Measurements from ENCODE around the gene RBM39.
"Not testable (repeated sequence)": the region's sequence is repeated elsewhere in the genome, so short reads cannot be mapped to it uniquely, and the experiment has no call there.

RBM39 gene

DNA sequence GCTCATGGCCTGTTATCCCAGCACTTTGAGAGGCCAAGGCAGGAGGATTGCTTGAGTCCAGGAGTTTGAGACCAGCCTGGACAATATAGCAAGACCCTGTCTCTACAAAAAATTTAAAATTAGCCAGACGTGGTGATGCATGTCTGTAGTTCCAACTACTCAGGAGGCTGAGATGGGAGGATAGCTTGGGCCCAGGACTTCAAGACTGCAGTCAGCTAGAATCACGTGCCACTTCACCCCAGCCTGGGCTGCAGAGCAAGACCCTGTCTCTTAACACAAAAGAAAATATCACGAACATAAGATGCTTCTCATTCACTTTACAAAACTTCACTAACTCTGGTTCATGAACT, 2.4 kb upstream of the RBM39 start:
- DNase-seq, result not testable (repeated sequence)

DNA sequence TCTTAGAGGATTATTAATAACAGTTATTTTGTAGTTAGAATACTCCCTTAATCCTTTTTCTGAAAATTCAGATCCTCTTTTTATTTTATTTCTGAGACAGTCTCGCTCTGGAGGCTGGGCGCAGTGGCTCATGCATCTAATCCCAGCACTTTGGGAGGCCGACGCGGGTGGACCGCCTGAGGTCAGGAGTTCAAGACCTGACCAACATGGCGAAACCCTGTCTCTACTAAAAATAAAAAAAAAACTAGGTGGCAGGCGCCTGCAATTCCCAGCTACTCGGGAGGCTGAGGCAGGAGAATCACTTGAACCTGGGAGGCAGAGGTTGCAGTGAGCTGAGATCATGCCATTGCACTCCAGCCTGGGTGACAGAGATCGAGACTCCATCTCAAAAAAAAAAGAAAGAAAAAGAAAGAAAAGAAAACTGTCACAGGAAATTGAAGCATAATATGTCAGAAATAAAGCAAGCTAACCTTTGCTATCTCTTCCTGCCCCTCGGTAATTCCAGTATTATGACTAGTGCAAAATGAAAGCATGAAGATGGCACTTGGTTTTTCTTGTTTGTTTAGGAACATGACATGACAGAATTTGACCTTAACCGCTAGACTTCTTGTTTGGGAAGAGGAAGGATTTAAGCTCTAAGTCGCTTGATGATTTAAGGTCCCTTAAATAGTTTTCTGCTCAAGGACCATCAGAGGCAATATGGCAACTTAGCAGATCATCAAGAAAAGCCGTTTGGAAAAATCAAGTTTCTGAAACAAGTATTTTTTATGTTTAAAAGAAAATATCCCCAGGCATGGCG, 1.8 kb upstream of the RBM39 start:
- no peak for DNase-seq

DNA sequence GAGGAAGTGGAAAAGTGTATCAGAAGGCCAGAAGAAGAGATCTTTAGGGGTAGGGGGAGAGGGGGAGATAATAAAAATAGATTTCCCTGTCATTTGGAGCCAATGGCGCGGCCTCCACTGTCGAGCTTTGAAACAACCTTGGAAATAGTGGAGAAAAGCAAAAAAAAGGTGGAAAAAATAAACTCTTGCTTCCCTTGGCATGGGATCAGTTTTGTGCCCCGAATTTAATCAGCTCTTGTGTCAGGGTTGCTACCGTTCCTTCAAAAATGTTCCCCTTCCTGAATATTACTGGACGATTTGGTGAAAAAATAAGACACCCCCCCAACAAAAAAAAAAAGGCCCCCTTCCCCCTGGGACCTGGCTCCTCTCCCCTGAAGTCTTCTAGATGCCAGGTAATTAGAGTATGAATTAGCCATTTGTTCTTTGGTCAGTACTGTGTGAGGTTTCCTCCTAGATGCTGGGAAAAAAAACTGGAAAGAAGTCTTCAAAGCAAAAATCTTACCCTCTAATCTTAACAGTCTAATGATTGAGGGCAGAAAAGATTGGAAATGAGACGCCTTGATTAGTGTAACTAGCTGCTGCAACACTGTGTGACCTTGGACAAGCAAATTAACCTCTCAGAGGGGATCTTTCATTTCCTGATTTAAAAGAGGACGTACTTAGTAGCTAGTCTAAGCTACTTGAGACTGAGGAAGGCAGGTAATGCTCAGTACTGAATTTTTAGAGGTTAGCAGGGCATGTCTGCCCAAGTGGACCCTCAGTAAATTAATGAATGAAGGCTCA, 872 bp upstream of the RBM39 start:
- DNase-seq, result no peak

DNA sequence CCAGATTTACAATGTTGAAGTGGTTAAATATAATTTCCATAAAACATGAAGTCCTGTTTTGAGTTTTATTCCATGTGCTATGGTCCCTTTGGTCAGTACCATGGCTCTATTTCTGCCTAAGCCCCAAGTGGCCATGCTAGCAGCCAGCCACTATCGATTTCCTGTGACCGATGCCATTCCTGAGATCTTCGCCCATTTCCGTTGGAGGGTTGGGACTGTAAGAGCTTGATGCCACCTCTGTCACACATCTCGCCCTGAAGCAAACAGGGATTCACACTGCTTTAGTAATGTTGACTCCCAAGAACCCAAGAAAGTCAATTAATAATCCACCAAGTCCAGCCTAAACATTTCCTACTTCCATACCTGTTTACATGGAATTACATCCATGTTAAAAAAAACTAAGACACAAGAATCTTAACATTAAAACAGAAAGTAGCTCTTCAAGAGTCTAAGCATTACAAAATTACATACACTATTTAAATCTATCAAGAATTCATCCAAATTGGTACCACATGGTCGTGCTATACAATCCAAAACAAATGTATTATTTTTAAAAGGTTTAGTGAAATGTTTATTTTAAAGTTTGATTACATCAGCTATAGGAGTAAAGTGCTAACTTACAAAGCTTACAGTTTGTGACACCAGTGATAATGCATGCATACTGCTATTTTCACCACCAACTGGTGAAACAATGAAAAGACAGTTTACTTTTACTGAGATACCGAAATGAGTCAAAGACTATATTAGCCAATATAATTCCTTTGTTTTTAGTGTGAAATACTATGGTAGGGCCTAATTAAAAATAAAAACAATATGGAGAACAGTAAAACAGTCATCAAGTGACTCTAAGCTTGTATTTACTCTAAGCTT, 2.5 kb downstream of the RBM39 start:
- DNase-seq, result no peak

DNA sequence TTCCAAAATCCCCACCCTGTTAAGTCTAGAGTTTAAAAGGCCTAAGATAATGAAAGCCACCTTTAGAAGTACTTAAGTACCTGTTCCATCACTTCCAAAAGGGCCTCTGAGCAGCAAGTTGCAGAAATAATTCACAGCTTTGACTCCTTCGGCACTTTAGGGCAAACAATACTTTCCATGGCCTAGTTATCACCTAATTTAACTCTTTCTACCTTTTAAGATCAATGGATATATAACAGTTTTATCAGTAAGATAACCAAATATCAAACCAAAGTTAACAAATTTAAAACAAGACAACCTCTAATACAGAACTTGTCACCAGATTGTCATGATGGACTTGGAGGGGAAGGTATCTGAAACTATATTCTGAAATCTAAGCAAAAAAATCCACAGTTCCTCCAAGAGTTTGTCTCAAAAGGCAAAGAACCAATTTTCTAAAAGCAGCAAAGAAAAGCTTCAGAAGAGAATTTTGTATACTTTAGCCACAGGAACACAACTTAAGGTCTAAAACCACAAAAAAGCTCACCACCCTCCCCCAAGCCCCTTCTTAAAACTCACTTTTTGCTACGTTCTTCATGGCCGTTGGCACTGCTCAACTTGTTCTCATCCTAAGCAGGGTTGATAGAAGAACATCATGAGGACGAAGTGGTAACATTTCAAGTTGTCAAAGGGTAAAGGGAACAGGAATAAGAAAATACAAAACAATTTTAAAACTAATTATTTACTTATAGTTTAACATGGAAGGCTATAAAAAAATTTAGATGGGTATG, 3.5 kb downstream of the RBM39 start:
- no peak for DNase-seq

DNA sequence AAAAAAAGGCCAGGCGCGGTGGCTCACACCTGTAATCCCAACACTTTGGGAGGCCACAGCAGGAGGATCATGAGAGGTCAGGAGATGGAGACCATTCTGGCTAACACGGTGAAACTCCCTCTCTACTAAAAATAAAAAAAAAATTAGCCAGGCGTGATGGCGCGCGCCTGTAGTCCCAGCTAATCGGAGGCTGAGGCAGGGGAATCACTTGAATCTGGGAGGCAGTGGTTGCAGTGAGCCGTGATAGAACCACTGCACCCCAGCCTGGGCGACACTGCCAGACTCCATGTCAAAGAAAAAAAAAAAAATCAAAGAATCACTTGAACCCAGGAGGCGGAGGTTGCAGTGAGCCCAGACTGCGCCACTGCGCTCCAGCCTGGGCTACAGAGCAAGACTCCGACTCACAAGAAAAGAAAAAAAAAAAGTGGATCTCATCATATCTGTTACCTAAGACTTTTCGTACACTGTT, 4.2 kb downstream of the RBM39 start:
- DNase-seq, result no peak

DNA sequence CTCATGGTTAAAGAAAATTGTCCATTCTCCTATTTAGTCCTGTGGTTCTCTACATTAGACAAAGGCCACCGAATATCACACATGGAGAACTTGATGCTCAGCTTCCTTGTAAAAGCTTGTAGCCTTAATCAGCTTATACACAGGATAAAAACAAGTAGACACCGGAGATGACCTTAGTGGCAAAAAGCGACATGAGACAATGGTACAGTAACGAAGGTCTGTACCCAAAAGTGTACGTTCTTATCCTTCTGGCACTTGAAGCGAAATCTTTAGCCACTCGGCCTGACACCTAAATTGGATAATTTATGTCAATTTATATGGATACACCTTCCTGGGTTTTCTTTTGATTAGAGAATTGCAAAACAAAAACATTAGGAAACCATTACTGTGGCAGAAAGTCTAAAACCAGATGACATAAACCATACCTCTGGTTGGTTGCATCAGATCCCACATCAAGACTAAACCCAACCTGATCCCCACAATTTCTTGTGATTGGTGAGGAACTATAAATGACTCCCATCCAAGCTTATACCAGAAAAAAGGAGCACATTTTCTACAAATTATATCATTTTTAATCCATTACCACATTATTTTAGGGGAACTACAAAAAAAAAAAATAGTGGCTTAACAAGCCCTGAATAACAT, 6.1 kb downstream of the RBM39 start:
- DNase-seq, result no peak

DNA sequence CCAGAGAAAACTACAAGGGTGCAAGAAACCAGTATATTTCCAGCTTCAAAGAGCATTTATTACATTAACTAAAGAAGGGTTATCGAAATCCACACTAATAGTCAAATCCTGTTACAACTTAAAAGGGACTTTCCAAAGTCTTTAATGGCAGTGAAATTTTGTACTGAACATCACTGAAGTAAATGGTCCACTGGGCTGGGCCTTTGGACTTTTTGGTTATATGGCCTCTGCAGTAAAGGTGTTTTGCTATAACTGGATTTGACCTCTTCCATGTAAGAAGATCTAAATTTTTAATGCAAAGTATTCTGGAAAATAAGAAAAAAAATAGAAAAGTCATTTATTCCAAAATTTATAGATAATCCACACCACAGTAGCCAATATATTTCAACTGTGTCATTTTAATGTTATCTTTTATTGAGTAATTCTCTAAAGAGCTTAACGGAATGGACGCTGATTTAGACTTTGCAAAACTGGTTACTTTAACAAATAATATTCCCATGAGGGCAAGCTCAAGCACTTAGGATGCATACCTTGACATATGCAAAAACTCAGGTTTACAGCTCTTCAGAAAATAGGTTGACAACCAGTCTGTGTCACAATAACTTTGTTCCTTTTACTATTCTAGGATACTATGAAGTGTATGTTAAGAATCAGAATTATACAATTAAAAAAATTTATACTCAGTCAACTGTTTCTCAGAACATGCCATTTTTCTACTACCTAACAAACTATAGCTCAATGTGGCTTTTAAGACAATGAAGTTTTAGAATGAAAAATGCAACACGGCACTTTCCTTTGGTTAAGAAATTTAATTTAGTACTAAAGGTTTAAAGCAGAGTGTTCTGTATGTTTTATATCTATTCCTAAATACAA, 7.0 kb downstream of the RBM39 start:
- no peak for DNase-seq

DNA sequence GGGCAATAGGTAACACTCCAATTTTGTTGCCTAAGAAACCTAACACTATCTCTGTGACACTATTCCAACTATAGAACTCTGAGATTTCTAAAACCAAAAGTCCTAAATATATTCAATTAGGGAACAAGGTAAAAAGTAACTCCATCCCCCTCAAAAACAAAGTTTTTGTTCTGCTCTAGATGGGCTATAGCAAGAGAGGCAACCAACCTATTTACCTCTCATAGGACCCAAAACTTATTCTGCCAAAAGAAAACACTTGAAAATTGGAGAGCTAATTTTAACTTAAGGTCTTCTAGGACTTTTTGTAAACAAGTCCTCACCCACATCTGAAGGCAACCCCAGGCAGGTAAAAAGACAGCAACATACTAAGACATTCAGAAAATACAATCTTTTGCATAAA, 7.7 kb downstream of the RBM39 start:
- DNase-seq, result no peak

DNA sequence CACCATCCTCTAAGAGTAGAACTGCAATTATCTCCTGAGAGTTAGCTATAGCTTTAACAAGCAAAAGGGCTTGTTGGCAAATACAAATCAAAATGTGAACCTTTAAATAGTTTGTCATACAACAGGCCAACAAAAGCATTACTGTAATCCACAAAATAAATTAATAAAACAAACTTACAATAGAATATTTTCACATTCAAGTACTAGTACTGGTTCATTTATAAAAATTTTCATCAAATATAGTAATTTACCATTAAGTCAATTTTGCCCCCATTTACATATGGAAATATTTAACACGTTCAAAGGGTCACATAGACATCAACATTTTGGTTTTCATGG, 9.4 kb downstream of the RBM39 start:
- no peak for DNase-seq

DNA sequence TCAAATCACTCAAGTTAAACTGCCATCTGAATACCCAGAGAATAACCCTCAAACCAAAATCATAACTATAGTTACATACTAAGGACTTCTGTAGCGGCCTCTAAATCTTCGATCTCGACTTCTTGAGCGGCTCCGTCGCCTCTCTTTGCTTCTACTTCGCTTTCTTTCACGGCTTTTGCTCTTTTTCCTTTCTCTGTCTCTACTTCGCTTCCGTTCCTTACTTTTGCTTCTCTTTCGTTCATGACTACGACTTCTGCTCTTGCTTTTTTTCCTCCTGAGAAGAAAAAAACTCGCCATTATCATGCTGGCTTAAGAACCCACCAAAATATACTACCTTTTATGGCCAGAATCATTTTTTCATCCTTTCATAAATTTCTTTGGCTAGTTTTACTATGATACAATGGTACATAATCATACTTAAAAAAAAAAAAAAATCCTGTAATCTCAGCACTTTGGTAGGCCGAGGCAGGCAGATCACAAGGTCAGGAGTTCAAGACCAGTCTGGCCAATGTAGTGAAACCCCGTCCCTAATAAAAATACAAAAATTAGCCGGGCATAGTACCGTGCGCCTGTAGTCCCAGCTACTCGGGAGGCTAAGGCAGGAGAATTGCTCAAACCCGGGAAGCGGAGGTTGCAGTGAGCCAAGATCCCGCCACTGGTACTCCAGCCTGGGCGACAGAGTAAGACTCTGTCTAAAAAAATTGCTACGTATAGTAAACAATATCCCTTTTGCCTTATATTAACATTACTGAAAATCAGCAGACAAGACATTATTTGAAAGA, 10.0 kb downstream of the RBM39 start:
- DNase-seq, result no peak

DNA sequence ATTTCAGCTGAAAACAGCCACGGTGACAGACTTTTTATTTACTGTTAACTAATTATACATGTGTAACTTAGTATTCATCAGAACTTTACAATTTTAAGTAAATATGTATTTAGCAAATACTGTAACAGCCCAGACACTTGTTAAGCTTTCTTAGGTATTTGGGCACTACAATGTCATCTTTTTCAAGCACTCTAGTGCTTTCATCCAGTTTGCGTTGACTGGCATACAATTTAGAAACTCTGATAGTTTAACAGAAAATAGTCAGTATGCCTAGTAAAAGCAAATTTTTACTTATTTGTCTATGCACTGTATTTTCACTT, 10.6 kb downstream of the RBM39 start:
- no peak for DNase-seq

DNA sequence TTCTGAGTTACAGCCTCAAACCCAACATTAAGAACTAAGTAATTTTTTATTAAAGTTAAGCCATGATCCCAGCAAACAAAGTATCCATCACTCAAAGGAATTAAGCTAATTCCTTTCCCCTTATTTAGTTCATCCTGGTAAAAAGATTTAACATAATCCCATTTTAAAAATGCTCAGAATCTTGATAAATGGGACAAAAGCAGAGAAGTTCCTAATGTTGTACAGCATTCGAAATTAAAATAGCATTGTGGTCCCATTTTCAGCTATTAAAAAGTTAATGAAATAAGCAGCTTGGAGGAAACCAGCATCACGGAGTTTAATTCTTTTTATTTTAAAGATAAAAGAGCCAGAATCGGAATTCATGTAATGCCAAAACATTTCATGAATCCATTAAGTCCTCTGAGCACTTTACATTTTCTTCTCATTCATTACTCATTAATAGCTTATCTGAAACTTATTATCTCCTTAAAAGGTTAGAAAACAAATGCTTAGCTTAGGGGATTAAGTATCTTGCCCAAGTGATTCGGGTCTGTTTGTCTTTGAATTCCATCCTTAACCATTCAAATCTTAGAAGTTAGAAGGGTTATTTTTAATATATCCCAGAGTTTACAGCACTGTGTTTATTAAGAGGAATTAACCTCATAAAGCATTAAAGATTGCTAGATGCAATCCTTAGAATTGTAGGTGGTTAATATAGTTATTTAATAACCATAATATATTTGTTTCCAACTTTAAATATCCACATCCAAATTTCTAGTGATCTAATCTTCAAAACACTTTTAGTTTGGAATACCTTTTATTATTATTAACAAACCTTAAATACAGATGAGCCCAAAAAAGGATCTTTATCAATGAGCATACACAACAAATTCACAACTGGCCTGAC, 11.2 kb downstream of the RBM39 start:
- no peak for DNase-seq

DNA sequence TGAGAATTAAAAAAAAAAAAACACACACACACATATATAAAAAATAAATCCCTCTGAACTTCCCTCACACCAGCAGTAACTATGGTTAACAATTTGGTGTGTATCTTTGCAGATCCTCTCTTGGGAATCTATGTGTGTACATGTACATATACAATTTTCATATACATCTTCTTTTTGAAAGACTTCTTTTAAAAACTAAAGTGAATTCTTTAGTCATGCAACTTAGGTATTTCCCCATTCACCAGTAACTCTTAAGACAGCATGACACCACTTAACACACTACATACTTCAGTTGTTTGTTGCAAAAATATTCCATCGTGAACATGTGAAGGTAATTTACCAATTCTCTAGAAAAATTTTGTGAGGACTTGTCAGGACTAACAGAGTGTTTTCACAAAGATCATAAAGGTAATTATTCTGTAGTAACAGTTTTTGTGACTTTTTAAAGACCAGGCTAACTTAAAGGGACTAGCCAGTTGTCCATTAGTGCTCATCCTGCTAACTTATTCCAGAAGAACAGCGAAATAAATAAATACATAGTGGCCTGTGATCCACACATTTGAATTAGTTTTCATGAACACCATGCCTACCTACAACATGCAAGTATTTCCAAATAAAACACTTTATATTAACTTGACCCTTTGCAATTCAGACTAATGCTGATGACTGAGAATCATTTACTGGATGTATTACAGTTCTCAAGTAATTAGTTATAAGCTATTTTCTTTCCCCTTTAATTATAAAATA, 12.1 kb downstream of the RBM39 start:
- no peak for DNase-seq

DNA sequence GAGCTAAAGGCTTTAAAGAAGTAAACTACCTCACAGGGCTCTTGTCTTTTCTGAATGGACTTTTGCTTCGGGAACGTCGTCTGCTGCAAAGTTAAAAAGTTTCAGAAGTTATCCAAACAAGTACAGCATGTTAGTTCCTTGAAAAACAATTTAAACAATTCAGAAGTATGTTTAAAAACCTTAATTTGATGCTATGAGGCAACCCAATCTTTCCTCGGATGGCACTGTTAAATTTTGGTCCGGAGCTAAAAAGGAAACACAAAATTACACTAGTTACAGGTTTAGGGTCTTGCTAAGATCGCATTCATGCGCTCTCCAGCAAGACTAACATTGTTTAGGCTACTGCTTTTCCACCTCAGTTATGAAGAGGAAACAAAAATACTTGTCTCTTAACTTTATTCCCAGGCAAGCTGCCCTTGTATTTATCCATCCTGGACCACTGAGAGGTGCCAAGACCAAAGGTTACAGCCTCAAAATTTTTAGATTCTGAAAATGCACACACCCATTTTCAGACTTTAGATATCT, 12.7 kb downstream of the RBM39 start:
- no peak for DNase-seq

DNA sequence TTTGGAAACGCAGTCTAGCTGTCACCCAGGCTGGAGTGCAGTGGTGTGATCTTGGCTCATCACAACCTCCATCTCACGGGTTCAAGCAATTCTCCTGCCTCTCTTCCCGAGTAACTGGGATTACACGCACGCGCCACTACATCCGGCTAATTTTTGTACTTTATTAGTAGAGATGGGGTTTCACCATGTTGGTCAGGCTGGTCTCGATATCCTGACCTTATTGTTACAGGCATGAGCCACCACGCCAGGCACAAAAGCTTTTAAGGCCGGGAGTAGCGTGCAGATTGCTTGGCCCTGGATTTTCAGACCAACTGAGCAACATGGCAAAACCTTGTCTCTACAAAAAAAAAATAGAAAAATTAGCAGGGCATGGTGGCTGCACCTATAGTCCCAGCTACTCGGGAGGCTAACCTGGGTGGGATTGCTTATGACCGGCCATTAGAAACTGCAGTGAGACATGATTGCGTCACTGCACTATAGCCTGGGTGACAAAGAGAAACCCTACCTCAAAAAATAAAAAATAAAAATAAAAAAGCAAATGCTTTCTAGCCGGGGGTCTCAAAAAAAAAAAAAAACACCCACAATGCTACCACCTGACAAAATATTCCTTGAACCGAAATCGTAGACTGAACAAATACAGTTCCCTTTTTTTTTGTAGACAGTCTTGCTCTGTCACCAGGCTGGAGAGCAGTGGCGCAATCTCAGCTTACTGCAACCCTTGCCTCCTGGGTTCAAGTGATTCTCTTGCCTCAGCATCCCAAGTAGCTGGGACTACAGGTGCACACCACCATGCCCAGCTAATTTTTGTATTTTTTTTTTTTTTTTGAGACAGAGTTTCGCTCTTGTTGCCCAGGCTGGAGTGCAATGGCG, 15.0 kb downstream of the RBM39 start:
- no peak for DNase-seq
